ENCODE results near the gene CAPG. TPM values are rescaled to one million over a fixed set of nuclear protein-coding genes. Genes with fewer than 3 reads are reported as not detected.
"Not testable (repeated sequence)": the region's sequence is repeated elsewhere in the genome, so short reads cannot be mapped to it uniquely, and the experiment has no call there.

Gene CAPG
- total RNA-seq, 2 experiments from 2014 or later = 282 to 288 TPM

DNA sequence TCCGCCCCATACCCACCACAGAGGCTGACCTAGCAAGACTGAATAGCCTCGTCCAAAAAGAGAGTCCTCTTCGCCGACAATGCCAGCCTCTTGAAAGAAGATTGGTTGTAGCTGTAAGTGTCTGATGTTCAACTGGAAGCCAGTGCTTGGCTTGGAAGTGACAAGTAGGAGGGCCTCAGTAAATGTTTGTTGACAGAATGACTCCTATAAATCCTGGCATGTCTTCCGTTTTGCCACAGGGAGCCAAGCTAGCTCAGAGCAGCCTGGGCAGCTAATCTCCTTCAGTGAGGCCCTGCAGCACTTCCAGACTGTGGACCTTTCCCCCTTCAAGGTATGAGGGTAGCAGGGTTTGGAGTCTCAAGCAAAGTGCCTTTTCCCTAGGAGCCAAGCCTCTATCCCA lies 40.7 kb downstream of the CAPG start:
- H3K36me3 Mint-ChIP-seq (ENCODE audit: low read depth) = peaks cover 9% of the 10 kb centered on the region
- DNase-seq (no peak), ATAC-seq (no peak)
- no peak overlapping the region for H3K27ac Mint-ChIP-seq
- POLR2A ChIA-PET = interaction anchor here (1.1 kb wide), 1 partner anchor 15 kb away, joined by 5 read pairs; the partner anchor contains the start of genes ELMOD3 and RETSAT
- no peaks in the 10 kb centered on the region for H3K27me3 Mint-ChIP-seq (ENCODE audit: low read depth)
- CTCF ChIA-PET = interaction anchor here (0.6 kb wide), 1 partner anchor 14 kb away, joined by 3 read pairs; no protein-coding TSS in a partner anchor
- H3K4me3 Mint-ChIP-seq = no peak overlapping the region
- H3K4me1 Mint-ChIP-seq (ENCODE audit: low read depth) = no peaks in the 10 kb centered on the region
- no peaks in the 10 kb centered on the region for H3K9me3 Mint-ChIP-seq (ENCODE audit: insufficient read depth)

DNA sequence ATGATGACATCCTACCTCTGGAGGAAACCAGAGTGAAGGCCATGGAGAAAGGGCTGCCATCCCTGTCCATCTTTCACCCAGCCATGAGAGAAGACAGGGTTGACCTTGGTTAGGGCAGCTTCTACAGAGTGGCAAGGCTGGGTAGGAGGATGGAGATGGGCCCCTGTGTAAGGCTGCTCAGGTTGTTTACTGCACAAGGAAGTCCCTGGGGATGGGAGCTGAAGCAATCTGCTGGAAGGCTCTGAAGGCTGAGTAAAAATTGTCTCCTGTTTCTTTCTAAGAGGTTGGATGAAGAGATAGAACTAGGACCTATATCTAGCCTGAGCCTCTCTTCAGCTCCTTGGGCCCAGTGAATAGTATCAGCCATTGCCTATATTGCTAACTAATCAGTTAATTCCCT lies 41.2 kb downstream of the CAPG start:
- ATAC-seq (no peak), DNase-seq (no peak)
- Mint-ChIP-seq H3K4me1 (ENCODE audit: low read depth) (no peaks in the 10 kb centered on the region), H3K27me3 (ENCODE audit: low read depth) (no peaks in the 10 kb centered on the region), H3K27ac (peak overlapping the region; percentile 46), H3K4me3 (no peak overlapping the region), H3K9me3 (ENCODE audit: insufficient read depth) (no peaks in the 10 kb centered on the region), H3K36me3 (ENCODE audit: low read depth) (peaks cover 7% of the 10 kb centered on the region)
- CTCF ChIA-PET = no interaction called here
- POLR2A ChIA-PET = no interaction called here

DNA sequence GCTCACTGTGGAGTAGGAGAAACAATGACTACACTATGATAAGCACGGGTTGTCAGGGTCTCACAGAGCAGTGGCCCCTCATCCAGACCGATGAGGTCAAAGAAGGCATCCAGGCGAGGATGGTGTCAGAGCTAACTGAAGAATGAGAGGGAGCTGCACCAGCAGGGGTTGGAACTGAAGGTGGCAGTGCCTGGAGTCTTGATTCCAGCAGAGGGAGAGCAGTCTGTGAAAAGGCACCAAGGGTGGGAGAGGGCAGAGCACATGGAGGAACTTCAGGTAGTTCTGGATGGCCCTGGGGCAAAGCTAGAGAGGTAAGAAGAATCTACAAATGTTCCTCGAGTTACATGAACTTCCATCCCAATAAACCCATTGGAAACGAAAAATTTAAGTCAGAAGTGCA lies 43.0 kb downstream of the CAPG start:
- Mint-ChIP-seq H3K36me3 (ENCODE audit: low read depth) (peaks cover 10% of the 10 kb centered on the region), H3K4me1 (ENCODE audit: low read depth) (no peaks in the 10 kb centered on the region), H3K27me3 (ENCODE audit: low read depth) (no peaks in the 10 kb centered on the region), H3K9me3 (ENCODE audit: insufficient read depth) (no peaks in the 10 kb centered on the region), H3K27ac (no peak overlapping the region), H3K4me3 (no peak overlapping the region)
- ATAC-seq = no peak
- CTCF ChIA-PET = no interaction called here
- POLR2A ChIA-PET = interaction anchor here (1.9 kb wide), 1 partner anchor 39 kb away, joined by 5 read pairs; the partner anchor contains the start of gene TGOLN2
- no peak for DNase-seq

DNA sequence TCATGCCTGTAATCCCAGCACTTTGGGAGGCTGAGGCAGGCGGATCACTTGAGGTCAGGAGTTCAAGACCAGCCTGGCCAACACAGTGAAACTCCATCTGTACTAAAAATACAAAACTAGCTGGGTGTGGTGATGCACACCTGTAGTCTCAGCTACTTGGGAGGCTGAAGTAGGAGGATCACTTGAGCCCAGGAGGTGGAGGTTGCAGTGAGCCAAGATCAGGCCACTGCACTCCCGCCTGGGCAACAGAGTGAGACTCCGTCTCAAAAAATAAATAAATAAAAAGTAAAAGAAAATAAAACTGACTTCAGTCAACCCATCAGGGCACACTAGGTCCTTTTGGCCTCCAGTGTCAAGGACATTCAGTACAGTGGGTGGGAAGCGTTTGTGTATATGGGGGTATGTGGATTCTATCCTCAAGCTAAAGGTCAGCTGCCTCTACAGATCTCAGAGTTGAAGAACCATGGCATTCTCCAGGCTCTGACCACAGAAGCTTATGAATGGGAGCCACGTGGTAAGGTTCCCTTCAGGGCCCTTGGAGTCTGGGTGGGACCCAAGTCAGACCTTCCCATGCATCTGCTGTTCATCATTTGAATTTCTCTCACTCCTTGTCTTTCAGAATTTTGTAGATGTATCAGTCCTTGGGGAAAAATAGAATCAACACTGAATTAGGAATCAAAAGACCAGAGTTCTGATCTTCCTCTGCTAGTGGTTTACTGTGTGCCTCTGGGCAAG lies 47.3 kb downstream of the CAPG start:
- ATAC-seq; DNase-seq; H3K9me3 Mint-ChIP-seq (ENCODE audit: insufficient read depth); H3K27me3 Mint-ChIP-seq (ENCODE audit: low read depth); H3K4me3 Mint-ChIP-seq; CTCF ChIA-PET; H3K4me1 Mint-ChIP-seq (ENCODE audit: low read depth); H3K27ac Mint-ChIP-seq: not testable (repeated sequence)
- POLR2A ChIA-PET = interaction anchor here (1.4 kb wide), 1 partner anchor 8 kb away, joined by 5 read pairs; the partner anchor contains the start of genes ELMOD3 and RETSAT
- peaks cover 27% of the 10 kb centered on the region for H3K36me3 Mint-ChIP-seq (ENCODE audit: low read depth)

DNA sequence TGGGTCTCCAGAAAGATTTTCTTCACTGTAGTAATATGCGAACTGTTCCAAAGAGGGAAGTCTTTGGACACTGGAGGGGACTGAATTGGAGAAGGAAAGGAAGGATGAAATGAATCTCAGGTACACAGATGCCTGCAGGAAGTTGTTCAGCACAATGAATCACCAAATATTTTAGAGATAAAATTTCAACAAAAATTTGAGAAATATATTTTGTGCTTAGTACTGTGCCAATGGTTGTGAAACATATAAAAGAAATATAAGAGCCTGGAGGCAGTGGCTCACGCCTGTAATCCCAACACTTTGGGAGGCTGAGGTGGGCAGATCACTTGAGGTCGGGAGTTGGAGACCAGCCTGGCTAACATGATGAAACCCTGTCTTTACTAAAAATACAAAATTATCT lies 52.4 kb downstream of the CAPG start:
- peaks cover 44% of the 10 kb centered on the region for H3K36me3 Mint-ChIP-seq (ENCODE audit: low read depth)
- H3K4me3 Mint-ChIP-seq = no peak overlapping the region
- H3K4me1 Mint-ChIP-seq (ENCODE audit: low read depth) = peaks cover 38% of the 10 kb centered on the region
- POLR2A ChIA-PET = interaction anchor here (1.8 kb wide), 1 partner anchor 181 kb away, joined by 6 read pairs; the partner anchor contains the start of gene MAT2A
- ATAC-seq (no peak), DNase-seq (no peak)
- H3K27me3 Mint-ChIP-seq (ENCODE audit: low read depth) = no peaks in the 10 kb centered on the region
- H3K27ac Mint-ChIP-seq = no peak overlapping the region
- CTCF ChIA-PET = interaction anchor here (1.2 to 1.3 kb wide), 2 partner anchors 62 to 198 kb away, joined by 3 to 4 read pairs; no protein-coding TSS in a partner anchor
- no peaks in the 10 kb centered on the region for H3K9me3 Mint-ChIP-seq (ENCODE audit: insufficient read depth)

DNA sequence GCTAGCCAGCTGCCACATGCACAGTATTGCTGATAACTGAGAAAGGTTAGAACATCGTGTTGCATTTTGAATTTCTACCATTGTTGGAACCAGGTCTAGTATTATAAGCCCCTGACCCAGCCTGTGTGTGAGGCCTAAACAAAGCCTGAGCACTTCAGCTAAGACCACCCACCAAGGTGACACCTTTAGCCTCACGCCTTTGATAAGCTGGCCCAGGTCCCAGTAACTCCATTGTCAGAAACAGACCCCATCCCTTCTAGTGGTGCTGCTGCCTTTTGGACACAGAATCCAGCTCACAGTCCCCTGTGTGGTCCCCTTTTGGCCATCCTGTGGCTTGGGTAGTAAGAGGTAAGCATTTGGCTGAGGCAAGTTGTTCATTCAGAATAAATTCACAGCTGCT lies 54.0 kb downstream of the CAPG start:
- no peak overlapping the region for H3K27ac Mint-ChIP-seq
- H3K9me3 Mint-ChIP-seq (ENCODE audit: insufficient read depth) = no peaks in the 10 kb centered on the region
- DNase-seq (no peak), ATAC-seq (no peak)
- peaks cover 45% of the 10 kb centered on the region for H3K4me1 Mint-ChIP-seq (ENCODE audit: low read depth)
- peak overlapping the region; percentile 99 for H3K4me3 Mint-ChIP-seq
- H3K27me3 Mint-ChIP-seq (ENCODE audit: low read depth) = no peaks in the 10 kb centered on the region
- peaks cover 44% of the 10 kb centered on the region for H3K36me3 Mint-ChIP-seq (ENCODE audit: low read depth)
- ChIA-PET POLR2A (interaction anchor here (0.6 to 1.8 kb wide), 3 partner anchors 27 to 206 kb away, joined by 3 to 6 read pairs (median 4); partner anchors contain the start of gene MAT2A), CTCF (interaction anchor here (1.1 kb wide), 1 partner anchor 194 kb away, joined by 4 read pairs; no protein-coding TSS in a partner anchor)

DNA sequence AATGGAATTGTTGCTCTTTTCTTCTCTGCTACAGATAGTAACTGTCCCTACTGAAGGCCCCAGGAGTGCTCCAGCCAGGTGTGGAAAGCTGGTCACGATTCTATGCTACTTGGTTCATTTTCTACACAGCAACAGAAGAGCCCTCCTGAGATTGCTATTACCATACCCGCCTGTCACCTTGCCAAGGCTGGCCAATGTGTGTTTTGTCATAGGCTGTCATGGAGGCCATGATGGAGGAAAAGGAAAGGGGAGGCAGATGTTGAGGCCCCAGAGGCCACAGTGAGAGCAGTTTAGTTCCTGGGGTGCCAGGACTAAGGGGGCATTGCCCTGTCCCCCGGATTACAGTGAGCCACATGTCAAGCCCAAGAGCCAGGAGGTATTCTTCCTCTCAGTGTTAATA lies 54.6 kb downstream of the CAPG start:
- Mint-ChIP-seq H3K27me3 (ENCODE audit: low read depth) (no peaks in the 10 kb centered on the region), H3K4me1 (ENCODE audit: low read depth) (peaks cover 45% of the 10 kb centered on the region), H3K9me3 (ENCODE audit: insufficient read depth) (no peaks in the 10 kb centered on the region), H3K4me3 (peak overlapping the region; percentile 99), H3K36me3 (ENCODE audit: low read depth) (peaks cover 48% of the 10 kb centered on the region), H3K27ac (peak overlapping the region; percentile 50)
- ATAC-seq (no peak), DNase-seq (no peak)
- ChIA-PET POLR2A (interaction anchor here (0.9 to 3.0 kb wide), 6 partner anchors 9 to 239 kb away, joined by 3 to 54 read pairs (median 6); partner anchors contain the start of genes MAT2A and TGOLN2), CTCF (interaction anchor here (1.1 to 2.4 kb wide), 6 partner anchors 29 to 282 kb away, joined by 4 to 12 read pairs (median 6); partner anchors contain the start of genes MAT2A and TGOLN2)

DNA sequence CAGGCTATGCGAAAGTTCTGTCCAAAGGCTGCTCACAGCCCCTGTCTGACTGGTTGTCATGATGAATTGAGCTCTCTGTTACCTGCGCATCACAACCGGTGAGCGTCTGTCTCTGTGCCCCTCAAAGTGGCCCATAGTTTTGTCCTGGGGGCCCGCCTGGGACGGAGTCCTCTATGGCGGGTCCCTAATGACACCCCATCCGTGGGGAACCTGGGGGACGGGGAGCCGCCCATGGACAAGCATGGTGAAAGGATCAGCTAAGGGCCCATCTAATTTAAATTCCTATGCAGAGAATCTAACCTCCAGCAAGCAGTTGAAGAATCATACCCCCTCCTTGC lies 55.1 kb downstream of the CAPG start:
- DNase-seq (no peak), ATAC-seq (no peak)
- ChIA-PET POLR2A (interaction anchor here (0.7 to 3.0 kb wide), 22 partner anchors 8 to 447 kb away, joined by 3 to 54 read pairs (median 4); partner anchors contain the start of genes GGCX, MAT2A and TGOLN2), CTCF (interaction anchor here (0.9 to 2.4 kb wide), 9 partner anchors 9 to 282 kb away, joined by 3 to 12 read pairs (median 5); partner anchors contain the start of genes MAT2A and TGOLN2)
- H3K27ac Mint-ChIP-seq = peak overlapping the region; percentile 99
- peak overlapping the region; percentile 99 for H3K4me3 Mint-ChIP-seq
- H3K27me3 Mint-ChIP-seq (ENCODE audit: low read depth) = no peaks in the 10 kb centered on the region
- H3K4me1 Mint-ChIP-seq (ENCODE audit: low read depth) = peaks cover 45% of the 10 kb centered on the region
- H3K9me3 Mint-ChIP-seq (ENCODE audit: insufficient read depth) = no peaks in the 10 kb centered on the region
- peaks cover 53% of the 10 kb centered on the region for H3K36me3 Mint-ChIP-seq (ENCODE audit: low read depth)

DNA sequence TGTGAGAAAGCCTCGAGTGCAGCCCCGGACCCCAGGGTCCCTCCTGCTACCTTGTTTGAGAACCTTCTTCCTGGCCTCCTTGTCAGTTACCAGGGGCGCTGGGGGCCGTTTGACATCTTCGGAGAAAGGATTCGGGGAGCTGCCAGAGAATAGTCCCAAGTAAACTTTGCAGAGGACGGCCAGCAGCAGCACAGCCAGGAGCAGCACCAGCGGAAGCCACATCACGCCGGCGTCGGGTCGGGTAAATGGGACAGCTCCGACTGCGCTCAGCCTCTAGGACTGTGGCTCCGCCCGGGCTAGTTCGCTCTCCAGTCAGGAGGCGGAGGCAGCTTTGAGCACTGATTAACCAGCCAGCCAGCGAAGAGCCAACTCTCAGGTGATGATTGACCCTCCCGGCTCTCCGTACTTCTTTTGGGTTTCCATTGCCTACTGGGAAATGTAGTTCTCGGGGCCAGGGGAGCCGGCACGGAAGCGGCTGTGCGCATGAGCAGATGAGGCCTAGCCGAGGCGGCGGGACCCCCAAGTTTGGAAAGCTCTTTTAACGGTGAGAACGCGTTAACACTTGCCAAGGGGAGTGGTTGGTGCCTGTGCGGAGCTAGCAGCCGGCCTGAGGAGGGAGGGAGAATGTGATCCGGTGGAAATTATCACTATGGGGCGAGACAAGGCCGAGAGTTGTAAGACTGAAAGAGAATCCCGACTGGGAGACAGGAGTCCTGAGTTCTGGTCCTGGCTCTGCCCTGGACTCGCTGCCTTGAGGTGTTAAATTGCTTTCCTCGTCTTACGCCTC lies 55.7 kb downstream of the CAPG start, which contains the start of the genes ELMOD3 and RETSAT:
TSS of gene ELMOD3 (plus strand) at position 484 of the 787 bp plus-strand sequence. CDS start 2,430 bp downstream, outside the sequence.
TSS of gene RETSAT (minus strand) at position 243 of the 787 bp plus-strand sequence. CDS start at position 222, 21 bp downstream.
- Mint-ChIP-seq H3K9me3 (ENCODE audit: insufficient read depth) (no peaks in the 10 kb centered on the region), H3K4me1 (ENCODE audit: low read depth) (peaks cover 47% of the 10 kb centered on the region), H3K36me3 (ENCODE audit: low read depth) (peaks cover 54% of the 10 kb centered on the region), H3K27ac (peak within 1 kb of the TSS; percentile 99), H3K27me3 (ENCODE audit: low read depth) (no peaks in the 10 kb centered on the region), H3K4me3 (peak within 1 kb of the TSS; percentile 99)
- ATAC-seq (peak; percentile 100), DNase-seq (peak; percentile 99)
- POLR2A ChIA-PET = interaction anchor here (0.6 to 3.0 kb wide), 26 partner anchors 9 to 446 kb away, joined by 3 to 54 read pairs (median 4); partner anchors contain the start of genes GGCX, MAT2A and TGOLN2
- CTCF ChIA-PET = interaction anchor here (0.6 to 2.4 kb wide), 10 partner anchors 10 to 324 kb away, joined by 3 to 12 read pairs (median 4); partner anchors contain the start of genes MAT2A and TGOLN2

DNA sequence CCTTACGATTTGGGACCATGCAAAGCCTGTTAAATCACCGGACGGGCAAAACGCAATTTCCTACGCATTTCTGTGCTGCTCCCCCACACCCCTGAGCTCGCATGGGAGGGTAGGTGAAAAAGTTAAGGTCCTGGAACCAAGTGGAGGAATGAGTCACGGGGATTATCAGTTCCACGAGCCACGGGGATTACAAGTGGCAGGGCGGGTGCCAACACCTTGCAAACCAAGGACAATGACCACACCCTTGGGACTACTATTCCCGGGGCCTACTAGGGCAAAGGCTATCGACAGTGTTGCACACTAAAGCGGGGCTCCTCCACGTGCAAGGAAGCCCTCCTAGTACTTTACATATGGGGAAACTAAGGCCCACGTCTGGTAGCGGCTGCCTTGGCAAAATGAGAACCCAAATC lies 56.3 kb downstream of the CAPG start:
- Mint-ChIP-seq H3K27ac (peak overlapping the region; percentile 99), H3K27me3 (ENCODE audit: low read depth) (no peaks in the 10 kb centered on the region), H3K4me1 (ENCODE audit: low read depth) (peaks cover 47% of the 10 kb centered on the region), H3K36me3 (ENCODE audit: low read depth) (peaks cover 56% of the 10 kb centered on the region), H3K4me3 (peak overlapping the region; percentile 99), H3K9me3 (ENCODE audit: insufficient read depth) (no peaks in the 10 kb centered on the region)
- ChIA-PET CTCF (interaction anchor here (0.7 to 2.4 kb wide), 9 partner anchors 11 to 198 kb away, joined by 3 to 12 read pairs (median 4); partner anchors contain the start of genes MAT2A and TGOLN2), POLR2A (interaction anchor here (0.6 to 3.0 kb wide), 19 partner anchors 10 to 445 kb away, joined by 3 to 54 read pairs (median 4); partner anchors contain the start of genes GGCX, MAT2A and TGOLN2)
- no peak for ATAC-seq
- DNase-seq = no peak

DNA sequence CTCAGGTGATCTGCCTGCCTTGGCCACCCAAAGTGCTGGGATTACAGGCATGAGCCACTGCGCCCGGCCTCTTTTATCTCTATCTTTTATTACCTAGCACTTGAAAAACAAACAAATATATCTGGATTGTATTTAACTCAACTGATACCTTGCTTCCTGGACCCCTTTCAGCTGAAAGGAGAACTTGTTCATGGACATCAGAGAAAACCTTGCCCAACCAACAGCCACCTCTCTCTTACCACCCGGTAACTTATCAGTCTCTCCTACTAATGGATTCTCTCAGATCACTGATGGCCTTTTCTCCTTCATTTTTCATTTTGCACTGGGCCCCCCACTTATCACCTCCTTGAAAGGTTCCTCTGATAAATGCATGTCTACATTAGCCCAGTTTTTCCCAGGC lies 62.6 kb downstream of the CAPG start:
- ATAC-seq = no peak

More for the DNA sequence above, 62.6 kb downstream of the CAPG start:
- H3K36me3 Mint-ChIP-seq (ENCODE audit: low read depth) = peaks cover 46% of the 10 kb centered on the region
- H3K4me1 Mint-ChIP-seq (ENCODE audit: low read depth) = peaks cover 7% of the 10 kb centered on the region
- no peaks in the 10 kb centered on the region for H3K27me3 Mint-ChIP-seq (ENCODE audit: low read depth)
- no peak overlapping the region for H3K4me3 Mint-ChIP-seq
- no peak overlapping the region for H3K27ac Mint-ChIP-seq
- no peak for DNase-seq
- POLR2A ChIA-PET = interaction anchor here (2.7 kb wide), 1 partner anchor 20 kb away, joined by 14 read pairs; the partner anchor contains the start of gene TGOLN2
- CTCF ChIA-PET = no interaction called here
- no peaks in the 10 kb centered on the region for H3K9me3 Mint-ChIP-seq (ENCODE audit: insufficient read depth)
